Smooth muscle cell (in vitro differentiated cells): ENCODE results near the gene KCNAB1. TPM values are rescaled to one million over a fixed set of nuclear protein-coding genes. Genes with fewer than 3 reads are reported as not detected.

Experiments
- DNase-seq: peaks from one replicate; lab custom pipeline; 2025; ENCODE audit not compliant: unreplicated experiment; lab: John Stamatoyannopoulos, UW
- H2AFZ ChIP-seq: fragments of 200-600 bp; sonication (generic); 2 replicates; pipeline ENCODE4 v1.6.0; 2016; ENCODE audit warnings: antibody characterized with exemption, low read depth, mild to moderate bottlenecking
- H3F3A ChIP-seq: fragments of 200-600 bp; sonication (generic); 2 replicates; pipeline ENCODE4 v1.6.0; 2017; ENCODE audit warnings: antibody characterized with exemption, low read depth
- H3K27ac ChIP-seq: fragments of 200-600 bp; sonication (generic); 2 replicates; pipeline ENCODE4 v1.5.1; 2016; ENCODE audit warnings: low read depth, mild to moderate bottlenecking
- H3K27me3 ChIP-seq: fragments of 200-600 bp; sonication (generic); 2 replicates; pipeline ENCODE4 v1.6.1; 2016; ENCODE audit warnings: low read depth, mild to moderate bottlenecking
- H3K36me3 ChIP-seq: fragments of 200-600 bp; sonication (generic); 2 replicates; pipeline ENCODE4 v1.5.1; 2016; ENCODE audit warnings: low read depth
- H3K4me1 ChIP-seq: fragments of 200-600 bp; sonication (generic); 2 replicates; pipeline ENCODE4 v1.5.1; 2016; ENCODE audit warnings: low read depth
- H3K4me2 ChIP-seq: fragments of 200-600 bp; sonication (generic); 2 replicates; pipeline ENCODE4 v1.6.0; 2016; ENCODE audit warnings: mild to moderate bottlenecking
- H3K4me3 ChIP-seq: fragments of 200-600 bp; sonication (generic); 2 replicates; pipeline ENCODE4 v1.5.1; 2016; ENCODE audit warnings: mild to moderate bottlenecking
- H3K79me2 ChIP-seq: fragments of 200-600 bp; sonication (generic); 2 replicates; pipeline ENCODE4 v1.6.0; 2016; ENCODE audit warnings: low read depth, mild to moderate bottlenecking
- H3K9ac ChIP-seq: fragments of 200-600 bp; sonication (generic); 2 replicates; pipeline ENCODE4 v1.6.0; 2016; ENCODE audit warnings: low read depth
- H3K9me3 ChIP-seq: fragments of 200-600 bp; sonication (generic); replicated peaks from 2 replicates; pipeline ENCODE4 v1.5.1; 2016; ENCODE audit warnings: low read depth
- H4K20me1 ChIP-seq: fragments of 200-600 bp; sonication (generic); 2 replicates; pipeline ENCODE4 v1.6.0; 2016; ENCODE audit warnings: low read depth
- CTCF ChIP-seq: fragments of 200-600 bp; sonication (generic); IDR thresholded peaks from 2 replicates; pipeline ENCODE4 v1.5.1; 2017; ENCODE audit warnings: borderline replicate concordance, mild to moderate bottlenecking, antibody characterized with exemption; ENCODE audit not compliant: insufficient read depth, poor library complexity, severe bottlenecking
- WGBS: methylation state at CpG from one replicate; pipeline ENCODE4 v1.1.7; 2016; ENCODE audit warnings: low lambda C conversion rate; 5-methylcytosine and 5-hydroxymethylcytosine counted together
- polyA plus RNA-seq: library from polyadenylated mRNA; unstranded; fragments of >200 nt; fragmentation: Nextera tagmentation; extraction: Ambion mirVana; gene quantifications from 2 replicates; pipeline ENCODE4 v1.2.1, GENCODE V29; 2016
- total RNA-seq: library from RNA; depleted of rRNA; stranded (reverse); fragments of >200 nt; gene quantifications from 2 replicates; pipeline ENCODE4 v1.2.3, GENCODE V29; 2014

Gene KCNAB1
- total and polyA plus RNA-seq, 2 experiments from 2014 or later: 0.36 to 1.0 TPM

GRCh38 chr3:156516284-156516683, 395.9 kb downstream of the KCNAB1 start:
- 92% methylated on average over 3 of the region's 3 CpGs for WGBS
- TF ChIP-seq CTCF: no peak
- no peaks in the 10 kb centered on the region for H3K27me3 ChIP-seq
- no peaks in the 10 kb centered on the region for H3K36me3 ChIP-seq
- H2AFZ ChIP-seq: no peak overlapping the region
- H3K27ac ChIP-seq: no peak overlapping the region
- H4K20me1 ChIP-seq: no peaks in the 10 kb centered on the region
- no peak overlapping the region for H3K4me3 ChIP-seq
- no peaks in the 10 kb centered on the region for H3K79me2 ChIP-seq
- no peak overlapping the region for H3K4me2 ChIP-seq
- no peak overlapping the region for H3K9ac ChIP-seq
- DNase-seq: no peak
- no peaks in the 10 kb centered on the region for H3F3A ChIP-seq
- H3K4me1 ChIP-seq: no peaks in the 10 kb centered on the region
- H3K9me3 ChIP-seq: no peaks in the 10 kb centered on the region

- no peaks in the 10 kb centered on the region for H3K9me3 ChIP-seq
- no peak overlapping the region for H3K4me2 ChIP-seq
- DNase-seq: no peak
- no peaks in the 10 kb centered on the region for H3K79me2 ChIP-seq
- H2AFZ ChIP-seq: no peak overlapping the region
- H3K9ac ChIP-seq: no peak overlapping the region
- H3F3A ChIP-seq: no peaks in the 10 kb centered on the region
- H3K27ac ChIP-seq: no peak overlapping the region
- H3K4me1 ChIP-seq: no peaks in the 10 kb centered on the region
- no peaks in the 10 kb centered on the region for H3K36me3 ChIP-seq
- no peak for TF ChIP-seq CTCF
- H3K4me3 ChIP-seq: no peak overlapping the region
- no peaks in the 10 kb centered on the region for H4K20me1 ChIP-seq
- WGBS: 72% methylated on average over 1 of the region's 1 CpG
- H3K27me3 ChIP-seq: no peaks in the 10 kb centered on the region
These were observed 396.6 kb downstream of the KCNAB1 start for GRCh38 chr3:156516961-156517360.

GRCh38 chr3:156518726-156519125, 398.3 kb downstream of the KCNAB1 start:
- Histone ChIP-seq H3K4me1 (no peaks in the 10 kb centered on the region), H3K79me2 (no peaks in the 10 kb centered on the region), H4K20me1 (no peaks in the 10 kb centered on the region), H2AFZ (no peak overlapping the region), H3K27me3 (no peaks in the 10 kb centered on the region), H3K4me2 (no peak overlapping the region), H3K9ac (no peak overlapping the region), H3F3A (no peaks in the 10 kb centered on the region), H3K9me3 (no peaks in the 10 kb centered on the region), H3K4me3 (no peak overlapping the region), H3K27ac (no peak overlapping the region), H3K36me3 (no peaks in the 10 kb centered on the region)
- no peak for TF ChIP-seq CTCF
- DNase-seq: no peak

GRCh38 chr3:156519758-156520162, 399.4 kb downstream of the KCNAB1 start:
- 94% methylated on average over 1 of the region's 1 CpG for WGBS
- no peak for DNase-seq
- Histone ChIP-seq H3K79me2 (no peaks in the 10 kb centered on the region), H2AFZ (no peak overlapping the region), H3K9ac (no peak overlapping the region), H3F3A (no peaks in the 10 kb centered on the region), H3K27ac (no peak overlapping the region), H3K4me3 (no peak overlapping the region), H3K4me1 (no peaks in the 10 kb centered on the region), H3K27me3 (no peaks in the 10 kb centered on the region), H3K9me3 (no peaks in the 10 kb centered on the region), H3K36me3 (no peaks in the 10 kb centered on the region), H4K20me1 (no peaks in the 10 kb centered on the region), H3K4me2 (no peak overlapping the region)
- TF ChIP-seq CTCF: no peak
